Right lobe of liver (tissue), 4 donors: ENCODE results near the gene ANXA6.

Experiments
- CTCF ChIP-seq, 4 donors: fragments of 200-600 bp in 3 of 4; fragments of 450-650 bp in 1 of 4; IDR thresholded peaks; one replicate each; pipeline versions ENCODE4 v1.5.1 to v1.8.0; 2016 to 2022; ENCODE audit warnings: antibody characterized with exemption in 4 of 4, mild to moderate bottlenecking in 2 of 4
- POLR2A ChIP-seq: fragments of 450-650 bp; IDR thresholded peaks from one replicate; pipeline ENCODE4 v1.6.1; 2017; ENCODE audit warnings: antibody characterized with exemption, mild to moderate bottlenecking
- donor health status: DM: no; HTN: no; CAD: no.
- donor health status: DM: no; HTN: no; CAD: no.
- donor health status: DM: no; HTN: yes; CAD: no.

DNA sequence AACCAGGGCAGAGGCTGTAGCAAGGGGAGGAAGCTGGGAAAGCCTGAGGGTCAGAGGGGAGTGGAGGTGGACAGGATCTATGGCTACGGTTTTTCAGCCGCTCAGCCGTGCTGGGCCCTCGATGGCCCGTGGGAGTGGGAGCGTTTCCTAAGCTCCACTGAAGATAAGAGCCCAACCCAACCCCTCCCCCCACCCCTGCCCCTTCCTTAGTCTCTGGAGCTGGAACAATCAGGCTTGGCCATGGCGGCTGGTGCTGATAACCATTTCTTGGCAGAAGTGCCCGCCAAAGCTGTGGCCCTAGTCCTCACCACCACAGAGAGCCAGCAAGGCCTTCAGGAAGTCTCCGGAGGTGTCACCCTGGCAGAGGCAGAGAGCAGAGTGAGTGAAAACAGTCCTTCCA is 56.4 kb downstream of the ANXA6 start:
- TF ChIP-seq CTCF (IDR thresholded peaks at IDR 0.05) (no peak), POLR2A (no peak)
